ENCODE data around the gene SLC5A9. TPM values are rescaled to one million over a fixed set of nuclear protein-coding genes. Genes with fewer than 3 reads are reported as not detected.

The SLC5A9 gene
- total RNA-seq, 4 donors from 2014 or later: 0.12 to 0.47 TPM; not detected in 2

GRCh38 chr1:48225579-48225978 is 3.1 kb downstream of the SLC5A9 start:
- TF ChIP-seq CTCF (IDR thresholded peaks at IDR 0.05): no peak
- no peak for ATAC-seq (ENCODE audit: low FRiP score)

GRCh38 chr1:48227165-48228013 is 4.9 kb downstream of the SLC5A9 start:
- no peak for TF ChIP-seq CTCF (IDR thresholded peaks at IDR 0.05)
- ATAC-seq (ENCODE audit: low FRiP score): no peak
- no peak for DNase-seq (ENCODE audit: low spot score)

More at GRCh38 chr1:48225579-48225978, 3.1 kb downstream of the SLC5A9 start:
- no peak for DNase-seq (ENCODE audit: low spot score)

- DNase-seq (ENCODE audit: low spot score) (no peak), ATAC-seq (ENCODE audit: low FRiP score) (no peak)
- no peak for TF ChIP-seq CTCF (IDR thresholded peaks at IDR 0.05)
Observed at GRCh38 chr1:48228156-48228555, 5.6 kb downstream of the SLC5A9 start.

- DNase-seq (ENCODE audit: low spot score): no peak
- no peak for TF ChIP-seq CTCF (IDR thresholded peaks at IDR 0.05)
- no peak for ATAC-seq (ENCODE audit: low FRiP score)
Observed at GRCh38 chr1:48229317-48229716, 6.8 kb downstream of the SLC5A9 start.

- DNase-seq (ENCODE audit: low spot score) (no peak), ATAC-seq (ENCODE audit: low FRiP score) (no peak)
- TF ChIP-seq CTCF (IDR thresholded peaks at IDR 0.05): no peak
Observed at GRCh38 chr1:48230236-48230635, 7.7 kb downstream of the SLC5A9 start.

- DNase-seq (ENCODE audit: low spot score) (no peak), ATAC-seq (ENCODE audit: low FRiP score) (no peak)
- no peak for TF ChIP-seq CTCF (IDR thresholded peaks at IDR 0.05)
Observed at GRCh38 chr1:48232722-48233121, 10.2 kb downstream of the SLC5A9 start.
